IMR-90 (cell line): ENCODE measurements around the gene RFTN1. TPM values are rescaled to one million over a fixed set of nuclear protein-coding genes. Genes with fewer than 3 reads are reported as not detected.

Source experiments
- ATAC-seq: fragments of 200-7000 bp; cut with Tn5 transposase; 2 replicates; pipeline ENCODE4 v1.9.1; 2020; ENCODE audit warnings: low read depth, mild to moderate bottlenecking, moderate library complexity
- BruUV-seq: library from RNA; stranded (reverse); fragments of 400-500 nt; replicated peaks from 2 replicates; lab custom pipeline; 2021; lab: Mats Ljungman, UMichigan
- CTCF ChIA-PET: fragments of 300-600 bp; formaldehyde crosslinking; extraction: SDS; loops from one replicate; lab custom pipeline; 2021; ENCODE audit warnings: antibody characterized with exemption; lab: Yijun Ruan, JAX
- POLR2A ChIA-PET: fragments of 300-600 bp; sonication (Branson Sonifier 250); formaldehyde crosslinking; loops from one replicate; lab custom pipeline; 2022; ENCODE audit warnings: antibody characterized with exemption; ENCODE audit not compliant: unreplicated experiment; lab: Charles Lee
- DNase-seq: peaks from one replicate; pipeline ENCODE4 v3.0.0; 2013
- H2AFZ ChIP-seq: replicated peaks from 2 replicates; pipeline ENCODE3; 2013; ENCODE audit warnings: low read length, mild to moderate bottlenecking; ENCODE audit not compliant: poor library complexity
- H2AK5ac ChIP-seq: 2 replicates; pipeline ENCODE4 v1.6.1; 2013; ENCODE audit warnings: low read depth, low read length, inconsistent platforms
- H2AK9ac ChIP-seq: replicated peaks from 2 replicates; pipeline ENCODE3; 2013; ENCODE audit warnings: mild to moderate bottlenecking, low read depth, low read length, moderate library complexity; ENCODE audit not compliant: poor library complexity
- H2BK120ac ChIP-seq: 2 replicates; pipeline ENCODE4 v1.6.1; 2013; ENCODE audit warnings: low read depth, low read length, inconsistent platforms
- H2BK15ac ChIP-seq: 3 replicates; pipeline ENCODE4 v1.6.1; 2013; ENCODE audit warnings: low read depth, low read length, inconsistent platforms
- H2BK20ac ChIP-seq: 2 replicates; pipeline ENCODE4 v1.6.1; 2013; ENCODE audit warnings: low read depth, mild to moderate bottlenecking, inconsistent platforms, low read length, moderate library complexity
- H2BK5ac ChIP-seq: 2 replicates; pipeline ENCODE4 v1.6.1; 2013; ENCODE audit warnings: mild to moderate bottlenecking, low read depth, low read length, inconsistent platforms; ENCODE audit not compliant: poor library complexity, severe bottlenecking
- H3K14ac ChIP-seq: replicated peaks from 2 replicates; pipeline ENCODE4 v1.6.1; 2013; ENCODE audit warnings: low read depth, low read length, inconsistent platforms
- H3K18ac ChIP-seq: 2 replicates; pipeline ENCODE4 v1.6.1; 2013; ENCODE audit warnings: low read depth, low read length, control low read depth
- H3K23ac ChIP-seq: 2 replicates; pipeline ENCODE4 v1.6.1; 2013; ENCODE audit warnings: low read depth, low read length, inconsistent platforms
- H3K27ac ChIP-seq: 2 replicates; pipeline ENCODE4 v1.5.1; 2013; ENCODE audit warnings: mild to moderate bottlenecking, control low read depth, low read length; ENCODE audit not compliant: insufficient read depth
- H3K27me3 ChIP-seq: 2 replicates; pipeline ENCODE4 v1.6.1; 2013; ENCODE audit warnings: low read length; ENCODE audit not compliant: control insufficient read depth, insufficient read depth
- H3K36me3 ChIP-seq: 2 replicates; pipeline ENCODE4 v1.6.1; 2013; ENCODE audit warnings: low read length, mixed read lengths; ENCODE audit not compliant: control insufficient read depth, insufficient read depth
- H3K4ac ChIP-seq: 2 replicates; pipeline ENCODE4 v1.6.1; 2013; ENCODE audit warnings: low read depth, low read length, inconsistent platforms
- H3K4me1 ChIP-seq: 2 replicates; pipeline ENCODE4 v1.6.1; 2013; ENCODE audit warnings: low read length, mixed read lengths; ENCODE audit not compliant: control insufficient read depth, insufficient read depth
- H3K4me2 ChIP-seq: 2 replicates; pipeline ENCODE4 v1.6.1; 2013; ENCODE audit warnings: low read depth, mild to moderate bottlenecking, control low read depth, low read length, moderate library complexity
- H3K4me3 ChIP-seq: 2 replicates; pipeline ENCODE4 v1.5.1; 2013; ENCODE audit warnings: low read depth, mild to moderate bottlenecking, control low read depth, low read length, moderate library complexity; ENCODE audit not compliant: insufficient read depth
- H3K56ac ChIP-seq: 2 replicates; pipeline ENCODE4 v1.6.1; 2013; ENCODE audit warnings: low read length, inconsistent platforms; ENCODE audit not compliant: insufficient read depth; ENCODE audit errors: extremely low read depth
- H3K79me1 ChIP-seq, 2 experiments: 2 replicates each; pipeline ENCODE4 v1.6.1; 2013; ENCODE audit warnings: low read length in 2 of 2, inconsistent platforms in 1 of 2, low read depth in 1 of 2
- H3K9ac ChIP-seq: 2 replicates; pipeline ENCODE4 v1.6.1; 2013; ENCODE audit warnings: low read depth, low read length, control low read depth
- H3K9me1 ChIP-seq: 2 replicates; pipeline ENCODE4 v1.6.1; 2013; ENCODE audit warnings: low read length, inconsistent platforms; ENCODE audit not compliant: insufficient read depth
- H3K9me3 ChIP-seq: 2 replicates; pipeline ENCODE4 v1.6.1; 2013; ENCODE audit warnings: low read length; ENCODE audit not compliant: control insufficient read depth, insufficient read depth
- H4K20me1 ChIP-seq: 2 replicates; pipeline ENCODE4 v1.6.1; 2013; ENCODE audit warnings: low read length, inconsistent platforms; ENCODE audit not compliant: insufficient read depth
- H4K5ac ChIP-seq: 2 replicates; pipeline ENCODE4 v1.6.1; 2013; ENCODE audit warnings: mild to moderate bottlenecking, low read depth, low read length, control low read depth
- H4K8ac ChIP-seq, 2 experiments: 2 replicates each; pipeline ENCODE4 v1.6.1; 2013; ENCODE audit warnings: low read depth in 2 of 2, low read length in 2 of 2, control low read depth in 1 of 2, inconsistent platforms in 1 of 2
- H4K91ac ChIP-seq: 2 replicates; pipeline ENCODE4 v1.6.1; 2013; ENCODE audit warnings: low read depth, low read length, inconsistent platforms; ENCODE audit not compliant: insufficient read depth
- BHLHE40 ChIP-seq: fragments of 150-350 bp; IDR thresholded peaks from 2 replicates; pipeline ENCODE4 v1.6.1; 2016; ENCODE audit warnings: mild to moderate bottlenecking, low read depth, low read length
- CTCF ChIP-seq: conservative IDR thresholded peaks from 2 replicates; pipeline ENCODE4 v1.5.1; 2012; ENCODE audit warnings: mild to moderate bottlenecking, low read depth, low read length, improper control_type of control experiment
- WGBS, 2 experiments: methylation state at CpG; one replicate each; pipeline versions ENCODE4 v1.1.5 to v1.1.7; 2013; ENCODE audit warnings: missing lambda C conversion rate in 2 of 2; ENCODE audit not compliant: insufficient read length in 1 of 2; ENCODE audit errors: extremely low coverage in 2 of 2; 5-methylcytosine and 5-hydroxymethylcytosine counted together
- dilution Hi-C: fragments of 300-500 bp; cut with HindIII; formaldehyde crosslinking; loops from one replicate; pipeline ENCODE4 v1.14.3; 2018; ENCODE audit warnings: low sequenced_read_pairs; ENCODE audit not compliant: unreplicated experiment
- in situ Hi-C: fragments of 300-500 bp; cut with MboI; formaldehyde crosslinking; loops from 3 replicates; pipeline ENCODE4 v1.14.3; 2019; ENCODE audit warnings: low sequenced_read_pairs, inconsistent platforms, mixed read lengths
- intact Hi-C: fragments of 100-400 bp; cut with micrococcal nuclease; formaldehyde crosslinking; loops from 2 replicates; pipeline ENCODE4 v1.10.0; 2022
- polyA plus RNA-seq, 3 experiments: library from polyadenylated mRNA; depleted of rRNA; stranded (reverse); fragments of >200 nt; gene quantifications; 2 replicates each; pipeline ENCODE4 v1.2.3, GENCODE V29; 2012; ENCODE audit warnings: low replicate concordance in 1 of 3
- total RNA-seq: library from RNA; depleted of rRNA; stranded (reverse); fragments of >200 nt; gene quantifications from 2 replicates; pipeline ENCODE4 v1.2.3, GENCODE V29; 2012

RFTN1 gene
- total and polyA plus RNA-seq, 2 of the 4 experiments (the other 2 are of a cell fraction) = 45.0 to 52.0 TPM

- Histone ChIP-seq H3K23ac (no peak overlapping the region), H2BK15ac (no peak overlapping the region), H4K5ac (no peak overlapping the region), H2AK9ac (no peak overlapping the region), H3K79me1 (no peaks in the 10 kb centered on the region), H4K8ac (no peak overlapping the region), H2BK20ac (no peak overlapping the region), H3K4me3 (no peak overlapping the region), H4K91ac (no peak overlapping the region), H3K9me3 (peaks cover 7% of the 10 kb centered on the region), H3K27ac (no peak overlapping the region), H3K4ac (no peak overlapping the region), H2AFZ (no peak overlapping the region), H3K14ac (no peak overlapping the region), H4K20me1 (no peaks in the 10 kb centered on the region; the same call in 1 of the 2 replicates), H2BK120ac (no peak overlapping the region), H3K18ac (no peak overlapping the region), H3K9me1 (no peaks in the 10 kb centered on the region), H3K9ac (no peak overlapping the region), H3K36me3 (no peaks in the 10 kb centered on the region), H3K4me1 (no peaks in the 10 kb centered on the region), H2AK5ac (no peak overlapping the region), H3K4me2 (no peak overlapping the region), H3K56ac (no peak overlapping the region), H3K27me3 (peaks cover 37% of the 10 kb centered on the region), H2BK5ac (no peak overlapping the region)
- ChIA-PET CTCF (interaction anchor here (1.4 to 1.6 kb wide), 3 partner anchors 14 to 262 kb away, joined by 4 to 5 read pairs (median 4); no protein-coding TSS in a partner anchor), POLR2A (no interaction called here)
- ATAC-seq (no peak), DNase-seq (no peak)
- dilution Hi-C loops = loop anchor here (25.0 kb wide), 1 partner anchor 242 kb away; no protein-coding TSS in a partner anchor
- WGBS, 2 experiments = no CpG with 5 or more reads among the region's 1 CpG
- no peak for TF ChIP-seq BHLHE40
- peak; percentile 31 for TF ChIP-seq CTCF
- BruUV-seq = no TSS peak
- intact Hi-C loops = no loop called here
- in situ Hi-C loops = loop anchor here (25.0 kb wide), 1 partner anchor 692 kb away; no protein-coding TSS in a partner anchor
Measured at GRCh38 chr3:16529264-16529663, 15.8 kb upstream of the RFTN1 start.
